Mucosa of descending colon (tissue), 3 donors: ENCODE results near the gene RPS10. TPM values are rescaled to one million over a fixed set of nuclear protein-coding genes. Genes with fewer than 3 reads are reported as not detected.

Experiments used
- ATAC-seq: fragments of 200-7000 bp; cut with Tn5 transposase; one replicate; pipeline ENCODE4 v1.9.1; 2020; ENCODE audit warnings: mild to moderate bottlenecking, moderate library complexity
- DNase-seq, 3 donors: peaks; one replicate each; pipeline ENCODE4 v3.0.0-alpha.2; 2020
- H3K36me3 ChIP-seq: fragments of 200-600 bp; one replicate; pipeline ENCODE4 v1.8.0; 2021; ENCODE audit warnings: low read depth, mild to moderate bottlenecking
- H3K4me1 ChIP-seq: fragments of 200-600 bp; one replicate; pipeline ENCODE4 v1.8.0; 2021; ENCODE audit warnings: low read depth, mild to moderate bottlenecking
- H3K4me3 ChIP-seq: fragments of 200-600 bp; one replicate; pipeline ENCODE4 v1.8.0; 2021; ENCODE audit warnings: mild to moderate bottlenecking
- H3K9me3 ChIP-seq: fragments of 200-600 bp; one replicate; pipeline ENCODE4 v1.8.0; 2021; ENCODE audit warnings: mild to moderate bottlenecking
- CTCF ChIP-seq: fragments of 200-600 bp; IDR thresholded peaks from one replicate; pipeline ENCODE4 v1.8.0; 2022; ENCODE audit warnings: antibody characterized with exemption, mild to moderate bottlenecking
- intact Hi-C, 2 donors: fragments of 100-400 bp; cut with DNase I in 1 of 2; cut with micrococcal nuclease in 1 of 2; formaldehyde crosslinking; loops; one replicate each; pipeline versions ENCODE4 v1.11.0 to v1.11.1; 2022; cut with DNase I, micrococcal nuclease
- total RNA-seq, 3 donors: library from RNA; stranded (reverse); fragmentation: NEBNext Ultra II Directional in 2 of 3; extraction: Animal tissue kit (Norgen Biotek cat#: 25700) in 2 of 3; gene quantifications; one replicate each; pipeline versions ENCODE4 v1.2.1 to v1.2.4, GENCODE V29; 2021 to 2023
- donor health status: DM: no; HTN: no; CAD: no; lungs with moderate emphysema.
- donor health status: DM: no; HTN: no; CAD: no.
- donor health status: DM: no; HTN: yes; CAD: no.

The RPS10 gene
- total RNA-seq, 3 donors from 2014 or later: 999 to 1,006 (median 1,004) TPM

- H3K4me3 ChIP-seq: peak overlapping the region; percentile 81
- peaks cover 17% of the 10 kb centered on the region for H3K4me1 ChIP-seq
- TF ChIP-seq CTCF: no peak
- no peaks in the 10 kb centered on the region for H3K36me3 ChIP-seq
- intact Hi-C loops: no loop called here
- no peaks in the 10 kb centered on the region for H3K9me3 ChIP-seq
- DNase-seq (no peak), ATAC-seq (no peak)
Measured at GRCh38 chr6:34391473-34391785, 34.4 kb downstream of the RPS10 start.

- H3K4me3 ChIP-seq: peak overlapping the region; percentile 81
- H3K4me1 ChIP-seq: peaks cover 18% of the 10 kb centered on the region
- no peak for ATAC-seq
Measured at GRCh38 chr6:34390531-34391472, 35.1 kb downstream of the RPS10 start.

GRCh38 chr6:34389034-34389433 is 36.8 kb downstream of the RPS10 start:
- Histone ChIP-seq H3K4me3 (no peak overlapping the region), H3K36me3 (no peaks in the 10 kb centered on the region), H3K9me3 (no peaks in the 10 kb centered on the region), H3K4me1 (peaks cover 18% of the 10 kb centered on the region)
- TF ChIP-seq CTCF: no peak
- DNase-seq (no peak), ATAC-seq (no peak)
- intact Hi-C loops: no loop called here

More at GRCh38 chr6:34390531-34391472, 35.1 kb downstream of the RPS10 start:
- peak in 1 of 3 donors; percentile 37 for DNase-seq
- Histone ChIP-seq H3K9me3 (no peaks in the 10 kb centered on the region), H3K36me3 (no peaks in the 10 kb centered on the region)
- TF ChIP-seq CTCF: no peak
- intact Hi-C loops: no loop called here

- no peak for TF ChIP-seq CTCF
- DNase-seq (no peak), ATAC-seq (no peak)
- no peaks in the 10 kb centered on the region for H3K9me3 ChIP-seq
- intact Hi-C loops: no loop called here
- peaks cover 18% of the 10 kb centered on the region for H3K4me1 ChIP-seq
- no peak overlapping the region for H3K4me3 ChIP-seq
- H3K36me3 ChIP-seq: no peaks in the 10 kb centered on the region
Measured at GRCh38 chr6:34388421-34388820, 37.4 kb downstream of the RPS10 start.

- H3K9me3 ChIP-seq: no peaks in the 10 kb centered on the region
- H3K36me3 ChIP-seq: no peaks in the 10 kb centered on the region
- DNase-seq: no peak
- no peak for TF ChIP-seq CTCF
- H3K4me1 ChIP-seq: peaks cover 15% of the 10 kb centered on the region
- intact Hi-C loops: no loop called here
- H3K4me3 ChIP-seq: no peak overlapping the region
- peak; percentile 89 for ATAC-seq
Measured at GRCh38 chr6:34386316-34387137, 39.3 kb downstream of the RPS10 start.
